Measurements from ENCODE around the gene RNF150. TPM values are rescaled to one million over a fixed set of nuclear protein-coding genes. Genes with fewer than 3 reads are reported as not detected.

Gene RNF150
- total RNA-seq, 1 experiment from 2014 or later = 0.15 TPM

GRCh38 chr4:140993370-140993769, 139.9 kb downstream of the RNF150 start:
- Histone ChIP-seq H3F3A (ENCODE audit: insufficient read depth, low read depth) (no peaks in the 10 kb centered on the region), H4K20me1 (ENCODE audit: insufficient read depth) (no peaks in the 10 kb centered on the region), H3K36me3 (ENCODE audit: low read depth) (no peaks in the 10 kb centered on the region), H2AFZ (no peak overlapping the region), H3K4me3 (no peak overlapping the region), H3K4me1 (replicated peaks; ENCODE audit: insufficient read depth) (no peaks in the 10 kb centered on the region), H3K4me2 (no peak overlapping the region), H3K27me3 (ENCODE audit: insufficient read depth, low read depth) (no peaks in the 10 kb centered on the region), H3K27ac (no peak overlapping the region), H3K79me2 (ENCODE audit: low read depth) (no peaks in the 10 kb centered on the region), H3K9me3 (ENCODE audit: insufficient read depth, low read depth) (no peaks in the 10 kb centered on the region), H3K9me2 (ENCODE audit: insufficient read depth) (no peaks in the 10 kb centered on the region)
- intact Hi-C loops (cut with micrococcal nuclease; ENCODE audit: unreplicated experiment) = no loop called here
- DNase-seq = no peak
- no TSS peak for BruUV-seq (replicated peaks)
- ChIA-PET CTCF (no interaction called here), POLR2A (ENCODE audit: unreplicated experiment) (no interaction called here)
- TF ChIP-seq EZH2 (IDR thresholded peaks at IDR 0.05; ENCODE audit: low read depth) = no peak
- TF ChIP-seq, protein P1, sequence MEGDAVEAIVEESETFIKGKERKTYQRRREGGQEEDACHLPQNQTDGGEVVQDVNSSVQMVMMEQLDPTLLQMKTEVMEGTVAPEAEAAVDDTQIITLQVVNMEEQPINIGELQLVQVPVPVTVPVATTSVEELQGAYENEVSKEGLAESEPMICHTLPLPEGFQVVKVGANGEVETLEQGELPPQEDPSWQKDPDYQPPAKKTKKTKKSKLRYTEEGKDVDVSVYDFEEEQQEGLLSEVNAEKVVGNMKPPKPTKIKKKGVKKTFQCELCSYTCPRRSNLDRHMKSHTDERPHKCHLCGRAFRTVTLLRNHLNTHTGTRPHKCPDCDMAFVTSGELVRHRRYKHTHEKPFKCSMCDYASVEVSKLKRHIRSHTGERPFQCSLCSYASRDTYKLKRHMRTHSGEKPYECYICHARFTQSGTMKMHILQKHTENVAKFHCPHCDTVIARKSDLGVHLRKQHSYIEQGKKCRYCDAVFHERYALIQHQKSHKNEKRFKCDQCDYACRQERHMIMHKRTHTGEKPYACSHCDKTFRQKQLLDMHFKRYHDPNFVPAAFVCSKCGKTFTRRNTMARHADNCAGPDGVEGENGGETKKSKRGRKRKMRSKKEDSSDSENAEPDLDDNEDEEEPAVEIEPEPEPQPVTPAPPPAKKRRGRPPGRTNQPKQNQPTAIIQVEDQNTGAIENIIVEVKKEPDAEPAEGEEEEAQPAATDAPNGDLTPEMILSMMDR (conservative IDR thresholded peaks at IDR 0.05) = no peak

DNA sequence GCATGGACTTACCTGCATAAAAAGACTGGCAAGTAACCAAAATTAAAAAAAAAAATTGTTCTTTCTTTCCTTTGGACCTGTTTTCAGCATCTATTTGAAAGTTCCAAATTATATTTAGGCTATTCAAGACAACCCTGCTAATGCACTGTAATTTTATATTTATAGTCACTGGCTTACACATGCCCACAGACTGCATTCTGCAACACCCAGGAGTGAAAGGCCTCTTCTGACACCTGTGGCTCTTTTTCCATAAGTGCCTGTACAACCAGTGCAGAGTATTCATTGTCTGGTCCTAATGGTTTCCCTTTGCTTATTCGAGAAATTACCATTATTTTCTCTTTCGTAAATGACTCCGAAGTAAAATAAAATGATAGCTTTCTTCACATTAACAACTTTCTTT, 143.3 kb downstream of the RNF150 start:
- Histone ChIP-seq H3K36me3 (ENCODE audit: low read depth) (no peaks in the 10 kb centered on the region), H3K9me3 (ENCODE audit: insufficient read depth, low read depth) (no peaks in the 10 kb centered on the region), H3K4me2 (no peak overlapping the region), H3K9me2 (ENCODE audit: insufficient read depth) (no peaks in the 10 kb centered on the region), H3K4me3 (no peak overlapping the region), H3F3A (ENCODE audit: insufficient read depth, low read depth) (no peaks in the 10 kb centered on the region), H2AFZ (no peak overlapping the region), H3K27me3 (ENCODE audit: insufficient read depth, low read depth) (no peaks in the 10 kb centered on the region), H3K4me1 (replicated peaks; ENCODE audit: insufficient read depth) (no peaks in the 10 kb centered on the region), H3K79me2 (ENCODE audit: low read depth) (no peaks in the 10 kb centered on the region), H3K27ac (no peak overlapping the region), H4K20me1 (ENCODE audit: insufficient read depth) (no peaks in the 10 kb centered on the region)
- POLR2A ChIA-PET (ENCODE audit: unreplicated experiment) = no interaction called here
- BruUV-seq (replicated peaks) = no TSS peak
- TF ChIP-seq, protein P1 (conservative IDR thresholded peaks at IDR 0.05) = no peak
- no peak for TF ChIP-seq EZH2 (IDR thresholded peaks at IDR 0.05; ENCODE audit: low read depth)
- intact Hi-C loops (cut with micrococcal nuclease; ENCODE audit: unreplicated experiment) = no loop called here
- CTCF ChIA-PET = no interaction called here
- DNase-seq = no peak

DNA sequence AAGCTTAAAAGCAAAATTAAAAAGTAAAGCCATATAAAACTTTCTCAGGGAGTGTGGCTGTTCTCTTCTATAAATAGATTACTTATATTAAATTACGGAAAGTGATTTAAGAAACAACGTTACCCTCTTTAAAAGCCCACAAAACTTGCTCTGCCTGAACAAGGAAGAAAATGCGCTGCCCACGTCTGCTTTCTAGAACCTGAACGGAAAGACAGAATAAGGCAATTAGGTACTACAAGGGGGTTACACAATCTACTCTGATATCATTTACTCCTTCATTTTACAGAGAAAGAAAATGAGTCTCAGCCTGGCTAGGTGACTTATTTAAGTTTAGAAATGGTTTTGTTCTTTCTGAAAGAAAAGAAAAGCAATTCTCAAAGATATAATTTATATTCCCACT, 147.2 kb downstream of the RNF150 start:
- no peak overlapping the region for H3K4me2 ChIP-seq
- no peaks in the 10 kb centered on the region for H4K20me1 ChIP-seq (ENCODE audit: insufficient read depth)
- no peak for DNase-seq
- H2AFZ ChIP-seq = no peak overlapping the region
- H3K4me1 ChIP-seq (replicated peaks; ENCODE audit: insufficient read depth) = no peaks in the 10 kb centered on the region
- intact Hi-C loops (cut with micrococcal nuclease; ENCODE audit: unreplicated experiment) = no loop called here
- no peaks in the 10 kb centered on the region for H3K36me3 ChIP-seq (ENCODE audit: low read depth)
- no peak overlapping the region for H3K27ac ChIP-seq
- no peak overlapping the region for H3K4me3 ChIP-seq
- H3K27me3 ChIP-seq (ENCODE audit: insufficient read depth, low read depth) = no peaks in the 10 kb centered on the region
- CTCF ChIA-PET = no interaction called here
- H3F3A ChIP-seq (ENCODE audit: insufficient read depth, low read depth) = no peaks in the 10 kb centered on the region
- POLR2A ChIA-PET (ENCODE audit: unreplicated experiment) = interaction anchor here (0.7 kb wide), 1 partner anchor 54 kb away, joined by 3 read pairs; no protein-coding TSS in a partner anchor
- H3K79me2 ChIP-seq (ENCODE audit: low read depth) = no peaks in the 10 kb centered on the region
- BruUV-seq (replicated peaks) = no TSS peak
- H3K9me2 ChIP-seq (ENCODE audit: insufficient read depth) = no peaks in the 10 kb centered on the region
- TF ChIP-seq, protein P1 (conservative IDR thresholded peaks at IDR 0.05) = no peak
- no peak for TF ChIP-seq EZH2 (IDR thresholded peaks at IDR 0.05; ENCODE audit: low read depth)
- no peaks in the 10 kb centered on the region for H3K9me3 ChIP-seq (ENCODE audit: insufficient read depth, low read depth)

All from PC-9 (cell line).